ENCODE measurements around the gene NTN5. TPM values are rescaled to one million over a fixed set of nuclear protein-coding genes. Genes with fewer than 3 reads are reported as not detected.
A peak's percentile ranks its signal among the peaks of the same experiment; 100 is the strongest.
"Not testable (repeated sequence)": the region's sequence is repeated elsewhere in the genome, so short reads cannot be mapped to it uniquely, and the experiment has no call there.

The NTN5 gene
- total and polyA plus RNA-seq, 8 donors = 0.12 to 1.8 (median 0.25) TPM; not detected in 1

DNA sequence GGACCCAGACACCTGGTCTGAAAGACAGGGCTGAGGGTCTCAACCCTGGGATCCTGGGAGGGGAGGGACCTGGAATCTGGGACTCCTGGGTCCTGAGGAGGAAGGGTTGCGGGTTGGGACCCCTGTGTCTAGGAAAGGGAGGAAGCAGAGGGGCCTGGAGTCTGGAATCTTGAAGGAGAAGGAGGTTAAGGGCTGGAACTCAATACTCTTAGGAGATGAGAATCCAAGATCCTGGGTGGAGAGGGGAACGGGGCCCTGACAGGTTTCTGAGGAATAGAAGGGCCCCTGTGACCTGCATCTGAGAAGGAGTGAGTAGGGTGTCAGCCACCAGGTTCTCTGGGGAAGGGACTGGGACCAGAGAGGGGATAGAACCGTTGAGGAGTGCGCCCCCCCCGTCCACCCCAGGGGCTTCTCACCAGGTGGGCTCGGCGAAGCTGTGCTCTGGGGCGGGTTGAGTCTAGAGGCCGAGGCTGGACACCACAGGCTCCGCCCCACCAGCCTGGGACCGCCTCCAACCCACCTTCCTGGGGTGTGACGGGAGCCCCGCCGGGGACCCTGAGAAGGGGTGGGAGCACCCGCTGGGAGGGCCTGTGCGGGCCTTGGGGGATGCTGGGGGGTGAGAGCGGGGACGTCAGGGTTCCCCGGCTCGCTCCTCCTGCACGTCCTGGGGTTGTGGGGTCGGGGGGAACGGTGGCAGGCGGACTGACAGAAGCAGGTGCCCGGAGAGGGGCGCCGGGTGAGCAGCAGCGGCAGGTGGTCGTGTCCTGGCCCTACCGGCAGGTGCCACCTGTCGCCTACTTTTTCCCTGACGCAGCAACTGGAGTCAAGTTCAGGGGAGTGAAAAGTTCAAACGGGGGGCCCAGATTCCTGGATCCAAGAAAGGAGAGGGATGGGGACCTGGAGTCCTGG, 46.7 kb upstream of the NTN5 start, which contains the start of gene MAMSTR:
TSS of gene MAMSTR (minus strand) at position 463 of the 909 bp plus-strand sequence. CDS start 694 bp downstream, outside the sequence.
- ATAC-seq (peak in 2 of 4 donors; percentile 2 to 39), DNase-seq (peak; percentile 49 to 84 (median 69)), FAIRE-seq (no peak)
- H3K4me3 ChIP-seq = peak within 1 kb of the TSS in 3 of 4 donors; percentile 33 to 52 (median 35)
- WGBS, 2 donors = 36 to 44% methylated on average over 29 to 33 of the region's 33 CpGs
- no peaks in the 10 kb centered on the region for H3K9me3 ChIP-seq
- no peaks in the 10 kb centered on the region for H3K4me1 ChIP-seq
- H3K36me3 ChIP-seq = no peaks in the 10 kb centered on the region
- H3K27ac ChIP-seq = peak within 1 kb of the TSS in 3 of 4 donors; percentile 57 to 78 (median 70)
- intact Hi-C loops (cut with DNase I) = no loop called here
- H3K27me3 ChIP-seq = no peaks in the 10 kb centered on the region
- TF ChIP-seq, protein P1, sequence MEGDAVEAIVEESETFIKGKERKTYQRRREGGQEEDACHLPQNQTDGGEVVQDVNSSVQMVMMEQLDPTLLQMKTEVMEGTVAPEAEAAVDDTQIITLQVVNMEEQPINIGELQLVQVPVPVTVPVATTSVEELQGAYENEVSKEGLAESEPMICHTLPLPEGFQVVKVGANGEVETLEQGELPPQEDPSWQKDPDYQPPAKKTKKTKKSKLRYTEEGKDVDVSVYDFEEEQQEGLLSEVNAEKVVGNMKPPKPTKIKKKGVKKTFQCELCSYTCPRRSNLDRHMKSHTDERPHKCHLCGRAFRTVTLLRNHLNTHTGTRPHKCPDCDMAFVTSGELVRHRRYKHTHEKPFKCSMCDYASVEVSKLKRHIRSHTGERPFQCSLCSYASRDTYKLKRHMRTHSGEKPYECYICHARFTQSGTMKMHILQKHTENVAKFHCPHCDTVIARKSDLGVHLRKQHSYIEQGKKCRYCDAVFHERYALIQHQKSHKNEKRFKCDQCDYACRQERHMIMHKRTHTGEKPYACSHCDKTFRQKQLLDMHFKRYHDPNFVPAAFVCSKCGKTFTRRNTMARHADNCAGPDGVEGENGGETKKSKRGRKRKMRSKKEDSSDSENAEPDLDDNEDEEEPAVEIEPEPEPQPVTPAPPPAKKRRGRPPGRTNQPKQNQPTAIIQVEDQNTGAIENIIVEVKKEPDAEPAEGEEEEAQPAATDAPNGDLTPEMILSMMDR (IDR thresholded peaks at IDR 0.05) = no peak

DNA sequence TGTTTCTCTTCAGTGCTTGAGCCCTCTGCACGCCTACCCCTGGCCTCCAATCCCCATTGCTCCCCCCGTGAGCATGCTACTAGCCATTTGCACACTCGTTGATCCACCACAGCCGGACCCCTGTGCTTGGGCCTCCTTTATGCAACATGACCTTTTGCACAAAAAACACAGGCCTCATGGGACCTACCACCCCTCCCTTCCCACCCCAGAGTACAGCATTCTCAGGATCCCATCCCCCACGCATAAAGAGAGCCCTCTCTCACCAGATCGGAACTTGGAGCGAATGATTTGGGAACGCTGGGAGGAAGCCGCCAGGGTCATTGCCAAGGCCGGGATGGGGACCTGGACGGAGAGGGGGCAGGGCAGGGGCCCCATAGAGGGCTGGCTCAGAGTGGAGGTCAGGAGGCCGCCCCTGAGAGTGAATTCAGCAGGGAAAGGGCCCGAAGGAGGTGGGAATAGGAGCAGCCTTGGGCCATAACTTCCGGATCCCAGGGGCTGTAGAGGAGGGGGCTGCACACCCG, 46.0 kb upstream of the NTN5 start:
- peak overlapping the region in 1 of 4 donors; percentile 52 for H3K4me3 ChIP-seq
- intact Hi-C loops (cut with DNase I) = no loop called here
- H3K27me3 ChIP-seq = no peaks in the 10 kb centered on the region
- H3K36me3 ChIP-seq = no peaks in the 10 kb centered on the region
- no peaks in the 10 kb centered on the region for H3K9me3 ChIP-seq
- no peak for ATAC-seq
- TF ChIP-seq, protein P1 (IDR thresholded peaks at IDR 0.05) = no peak
- DNase-seq = no peak
- H3K27ac ChIP-seq = no peak overlapping the region
- 46 to 47% methylated on average over 15 of the region's 15 CpGs for WGBS, 2 donors
- no peak for FAIRE-seq
- H3K4me1 ChIP-seq = no peaks in the 10 kb centered on the region

DNA sequence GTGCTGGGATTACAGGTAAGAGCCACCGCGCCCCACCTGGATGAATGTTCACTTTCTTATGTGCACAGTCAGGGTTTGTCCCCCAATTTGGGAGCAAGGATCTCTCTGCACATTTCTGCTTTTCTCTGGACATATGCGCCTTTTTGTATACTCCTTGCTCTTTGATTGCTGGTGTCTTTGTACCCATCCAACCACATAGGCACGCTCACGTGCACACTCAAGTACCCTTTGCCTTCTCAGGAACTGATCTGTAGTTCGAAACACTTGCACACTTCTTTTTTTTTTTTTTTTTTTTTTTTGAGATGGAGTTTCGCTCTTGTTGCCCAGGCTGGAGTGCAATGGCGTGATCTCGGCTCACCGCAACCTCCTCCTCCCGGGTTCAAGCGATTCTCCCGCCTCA, 45.3 kb upstream of the NTN5 start:
- H3K4me1 ChIP-seq, ATAC-seq: not testable (repeated sequence)

DNA sequence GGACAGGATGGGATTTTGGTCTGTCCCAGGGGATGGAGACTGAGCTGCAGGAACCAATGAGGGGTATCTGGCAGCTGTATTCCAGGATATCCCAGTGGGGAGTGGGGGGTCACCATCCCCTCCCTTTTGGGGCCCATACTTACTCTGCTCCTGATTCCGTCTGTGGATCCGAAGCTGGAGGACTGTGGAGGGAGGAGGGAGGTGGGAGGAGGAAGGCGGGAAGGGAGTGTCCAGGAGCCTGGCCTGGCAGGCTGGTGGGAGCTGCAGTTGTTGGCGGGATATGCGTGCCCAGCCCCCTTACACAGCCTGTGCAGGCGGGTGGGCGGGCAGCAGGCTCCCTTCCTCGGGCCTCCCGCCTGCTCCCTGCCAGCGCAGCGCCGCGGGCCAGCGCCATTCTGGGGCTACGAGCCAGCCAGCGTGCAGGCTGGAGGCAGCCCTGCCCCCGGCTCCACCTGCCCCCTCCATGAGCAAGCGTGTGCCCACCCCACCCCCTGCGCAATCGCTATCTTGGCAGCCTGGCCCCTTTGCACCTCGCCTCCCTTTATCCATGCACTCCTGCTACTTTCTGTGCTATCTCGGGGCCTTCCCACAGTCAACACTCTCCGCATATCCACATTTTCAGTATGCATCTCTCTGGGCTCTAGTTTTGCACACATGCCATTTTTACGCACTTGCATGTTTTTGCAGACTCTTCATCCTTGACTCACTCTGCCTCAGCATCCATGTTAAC, 43.9 kb upstream of the NTN5 start:
- TF ChIP-seq, protein P1 (IDR thresholded peaks at IDR 0.05) = no peak
- Histone ChIP-seq H3K4me3 (peak overlapping the region in 1 of 4 donors; percentile 28), H3K27me3 (no peaks in the 10 kb centered on the region), H3K4me1 (no peaks in the 10 kb centered on the region), H3K27ac (peak overlapping the region in 2 of 4 donors; percentile 8 to 28), H3K36me3 (no peaks in the 10 kb centered on the region), H3K9me3 (no peaks in the 10 kb centered on the region)
- no peak for FAIRE-seq
- WGBS, 2 donors = 28 to 46% methylated on average over 9 to 24 of the region's 24 CpGs
- DNase-seq = peak in 2 of 6 donors; percentile 38 to 52
- ATAC-seq = no peak
- intact Hi-C loops (cut with DNase I) = no loop called here

More for the DNA sequence above, 45.3 kb upstream of the NTN5 start:
- H3K27ac ChIP-seq; H3K9me3 ChIP-seq; H3K27me3 ChIP-seq; FAIRE-seq; DNase-seq; H3K4me3 ChIP-seq; intact Hi-C loops (cut with DNase I); H3K36me3 ChIP-seq: not testable (repeated sequence)
- WGBS, 2 donors = 91 to 93% methylated on average over 12 to 13 of the region's 13 CpGs

DNA sequence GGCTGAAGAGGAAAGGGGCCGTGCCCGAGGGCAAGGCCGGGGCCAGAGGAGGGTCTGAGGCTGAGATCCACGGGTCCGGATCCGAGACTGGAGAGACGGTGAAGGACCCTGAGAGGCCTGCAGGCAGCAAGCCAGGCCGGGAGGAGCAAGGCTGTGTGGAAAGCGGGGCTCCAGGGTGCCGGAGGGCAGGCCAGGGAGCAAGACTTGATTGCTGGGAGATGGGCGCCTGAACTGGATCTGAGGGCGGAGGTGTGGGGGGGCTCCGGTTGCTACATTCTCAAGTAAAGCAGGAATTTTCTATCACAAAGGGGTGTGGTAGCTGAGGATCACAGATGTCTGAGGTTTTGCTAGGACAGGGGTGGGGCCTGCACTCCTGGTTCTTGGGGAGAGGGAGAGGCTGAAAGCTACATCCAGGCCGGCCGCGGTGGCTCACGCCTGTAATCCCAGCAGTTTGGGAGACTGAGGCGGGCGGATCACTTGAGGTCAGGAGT, 42.9 kb upstream of the NTN5 start:
- FAIRE-seq = no peak
- H3K36me3 ChIP-seq = no peaks in the 10 kb centered on the region
- peak in 3 of 6 donors; percentile 32 to 78 (median 59) for DNase-seq
- H3K4me1 ChIP-seq = no peaks in the 10 kb centered on the region
- TF ChIP-seq, protein P1 (IDR thresholded peaks at IDR 0.05) = no peak
- intact Hi-C loops (cut with DNase I) = no loop called here
- H3K27ac ChIP-seq = no peak overlapping the region
- no peaks in the 10 kb centered on the region for H3K27me3 ChIP-seq
- H3K9me3 ChIP-seq = no peaks in the 10 kb centered on the region
- no peak for ATAC-seq
- WGBS, 2 donors = 80 to 83% methylated on average over 19 of the region's 19 CpGs
- no peak overlapping the region for H3K4me3 ChIP-seq
